ENCODE data around the gene NUDT16. TPM values are rescaled to one million over a fixed set of nuclear protein-coding genes. Genes with fewer than 3 reads are reported as not detected.

NUDT16 gene
- total RNA-seq, 1 donor from 2014 or later, result 12.8 TPM

GRCh38 chr3:131406274-131406673, 24.7 kb downstream of the NUDT16 start:
- no peak for TF ChIP-seq CTCF (conservative IDR thresholded peaks at IDR 0.05; ENCODE audit: low read depth, low read length)
- H3K4me3 ChIP-seq (ENCODE audit: low read depth, low read length), result no peak overlapping the region
- DNase-seq (ENCODE audit: low read depth), result no peak

- TF ChIP-seq CTCF (conservative IDR thresholded peaks at IDR 0.05; ENCODE audit: low read depth, low read length), result no peak
- no peak for DNase-seq (ENCODE audit: low read depth)
- H3K4me3 ChIP-seq (ENCODE audit: low read depth, low read length), result no peak overlapping the region
Observed at GRCh38 chr3:131417751-131418150, 36.2 kb downstream of the NUDT16 start.

- H3K4me3 ChIP-seq (ENCODE audit: low read depth, low read length), result no peak overlapping the region
- TF ChIP-seq CTCF (conservative IDR thresholded peaks at IDR 0.05; ENCODE audit: low read depth, low read length), result no peak
- no peak for DNase-seq (ENCODE audit: low read depth)
Observed at GRCh38 chr3:131421301-131421700, 39.7 kb downstream of the NUDT16 start.

- TF ChIP-seq CTCF (conservative IDR thresholded peaks at IDR 0.05; ENCODE audit: low read depth, low read length), result no peak
- H3K4me3 ChIP-seq (ENCODE audit: low read depth, low read length), result no peak overlapping the region
- no peak for DNase-seq (ENCODE audit: low read depth)
Observed at GRCh38 chr3:131421957-131422498, 40.5 kb downstream of the NUDT16 start.

GRCh38 chr3:131427226-131427625, 45.7 kb downstream of the NUDT16 start:
- H3K4me3 ChIP-seq (ENCODE audit: low read depth, low read length), result no peak overlapping the region
- no peak for DNase-seq (ENCODE audit: low read depth)
- TF ChIP-seq CTCF (conservative IDR thresholded peaks at IDR 0.05; ENCODE audit: low read depth, low read length), result no peak

GRCh38 chr3:131431754-131432153, 50.2 kb downstream of the NUDT16 start:
- no peak for DNase-seq (ENCODE audit: low read depth)
- H3K4me3 ChIP-seq (ENCODE audit: low read depth, low read length), result no peak overlapping the region
- TF ChIP-seq CTCF (conservative IDR thresholded peaks at IDR 0.05; ENCODE audit: low read depth, low read length), result no peak

- no peak for DNase-seq (ENCODE audit: low read depth)
- TF ChIP-seq CTCF (conservative IDR thresholded peaks at IDR 0.05; ENCODE audit: low read depth, low read length), result no peak
- no peak overlapping the region for H3K4me3 ChIP-seq (ENCODE audit: low read depth, low read length)
Observed at GRCh38 chr3:131432441-131432840, 50.9 kb downstream of the NUDT16 start.
